ENCODE data around the gene RYR3.

Gene RYR3

GRCh38 chr15:33848011-33848410 lies 537.2 kb downstream of the RYR3 start:
- no peak for DNase-seq

- no peak for DNase-seq
These were observed 540.3 kb downstream of the RYR3 start for GRCh38 chr15:33851079-33851478.

- no peak for DNase-seq
These were observed 541.3 kb downstream of the RYR3 start for GRCh38 chr15:33852094-33852493.

GRCh38 chr15:33852570-33852969 lies 541.8 kb downstream of the RYR3 start:
- DNase-seq = no peak

GRCh38 chr15:33857726-33858125 lies 547.0 kb downstream of the RYR3 start:
- no peak for DNase-seq

- no peak for DNase-seq
These were observed 548.1 kb downstream of the RYR3 start for GRCh38 chr15:33858836-33859235.

GRCh38 chr15:33859992-33860545 lies 549.3 kb downstream of the RYR3 start:
- DNase-seq = no peak

- DNase-seq = no peak
These were observed 550.0 kb downstream of the RYR3 start for GRCh38 chr15:33860754-33861153.

GRCh38 chr15:33864360-33865075 lies 553.8 kb downstream of the RYR3 start:
- no peak for DNase-seq

- no peak for DNase-seq
These were observed 554.6 kb downstream of the RYR3 start for GRCh38 chr15:33865416-33865815.

- no peak for DNase-seq
These were observed 555.5 kb downstream of the RYR3 start for GRCh38 chr15:33866101-33866737.

GRCh38 chr15:33871980-33872379 lies 561.2 kb downstream of the RYR3 start:
- DNase-seq = no peak

- no peak for DNase-seq
These were observed 561.8 kb downstream of the RYR3 start for GRCh38 chr15:33872416-33873106.

GRCh38 chr15:33874156-33874555 lies 563.4 kb downstream of the RYR3 start:
- no peak for DNase-seq

- no peak for DNase-seq
These were observed 572.2 kb downstream of the RYR3 start for GRCh38 chr15:33882921-33883320.

- no peak for DNase-seq
These were observed 577.4 kb downstream of the RYR3 start for GRCh38 chr15:33888176-33888575.

GRCh38 chr15:33894193-33894592 lies 583.4 kb downstream of the RYR3 start:
- DNase-seq = no peak

GRCh38 chr15:33902043-33902442 lies 591.3 kb downstream of the RYR3 start:
- DNase-seq = no peak

- no peak for DNase-seq
These were observed 592.9 kb downstream of the RYR3 start for GRCh38 chr15:33903661-33904060.

GRCh38 chr15:33907326-33907725 lies 596.6 kb downstream of the RYR3 start:
- DNase-seq = no peak

- no peak for DNase-seq
These were observed 597.6 kb downstream of the RYR3 start for GRCh38 chr15:33908406-33908805.

- DNase-seq = no peak
These were observed 600.0 kb downstream of the RYR3 start for GRCh38 chr15:33910741-33911140.

- no peak for DNase-seq
These were observed 601.6 kb downstream of the RYR3 start for GRCh38 chr15:33912326-33912725.

- DNase-seq = no peak
These were observed 602.7 kb downstream of the RYR3 start for GRCh38 chr15:33913459-33913858.
